ENCODE results near the gene EPHA4.

Gene EPHA4

DNA sequence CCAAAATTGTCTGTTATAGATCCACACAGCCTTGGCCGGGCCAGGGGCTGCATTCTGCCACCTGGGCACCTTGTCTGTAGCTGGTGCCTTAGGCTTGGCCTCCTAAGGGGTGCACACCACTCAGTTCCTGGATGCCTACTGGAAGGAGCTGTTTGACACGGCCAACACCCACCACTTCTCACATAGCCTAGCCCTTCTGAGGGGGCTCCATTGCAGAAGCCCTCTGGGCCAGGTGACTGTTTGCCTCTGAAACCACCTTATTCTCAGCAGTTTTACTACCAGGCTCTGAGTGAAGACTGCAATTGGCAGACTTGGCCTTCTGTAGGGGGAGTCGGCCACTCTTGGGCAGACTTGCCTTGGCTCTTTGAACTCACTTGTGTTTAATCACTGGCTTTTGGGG, 39.5 kb downstream of the EPHA4 start:
- Histone ChIP-seq H3F3A (ENCODE audit: low read depth) (no peaks in the 10 kb centered on the region), H3K36me3 (ENCODE audit: insufficient read depth, low read length) (no peaks in the 10 kb centered on the region), H4K20me1 (ENCODE audit: insufficient read depth, low read length, poor library complexity, severe bottlenecking) (no peaks in the 10 kb centered on the region), H3K4me1 (ENCODE audit: insufficient read depth, low read length, poor library complexity, severe bottlenecking) (peaks cover 42% of the 10 kb centered on the region), H3K9me3 (ENCODE audit: insufficient read depth, low read depth, low read length) (no peaks in the 10 kb centered on the region), H3K79me2 (ENCODE audit: insufficient read depth, low read length) (no peaks in the 10 kb centered on the region), H2AFZ (ENCODE audit: low read length) (no peak overlapping the region), H3K9ac (ENCODE audit: low read depth, low read length, poor library complexity, severe bottlenecking) (no peak overlapping the region), H3K27me3 (ENCODE audit: insufficient read depth, low read length, poor library complexity, severe bottlenecking) (no peaks in the 10 kb centered on the region), H3K9me2 (replicated peaks; ENCODE audit: low read depth, low read length) (no peaks in the 10 kb centered on the region), H3K4me2 (ENCODE audit: low read depth, low read length, poor library complexity, severe bottlenecking) (no peak overlapping the region), H3K4me3 (ENCODE audit: low read length, poor library complexity, severe bottlenecking) (no peak overlapping the region)
- TF ChIP-seq, protein P1, sequence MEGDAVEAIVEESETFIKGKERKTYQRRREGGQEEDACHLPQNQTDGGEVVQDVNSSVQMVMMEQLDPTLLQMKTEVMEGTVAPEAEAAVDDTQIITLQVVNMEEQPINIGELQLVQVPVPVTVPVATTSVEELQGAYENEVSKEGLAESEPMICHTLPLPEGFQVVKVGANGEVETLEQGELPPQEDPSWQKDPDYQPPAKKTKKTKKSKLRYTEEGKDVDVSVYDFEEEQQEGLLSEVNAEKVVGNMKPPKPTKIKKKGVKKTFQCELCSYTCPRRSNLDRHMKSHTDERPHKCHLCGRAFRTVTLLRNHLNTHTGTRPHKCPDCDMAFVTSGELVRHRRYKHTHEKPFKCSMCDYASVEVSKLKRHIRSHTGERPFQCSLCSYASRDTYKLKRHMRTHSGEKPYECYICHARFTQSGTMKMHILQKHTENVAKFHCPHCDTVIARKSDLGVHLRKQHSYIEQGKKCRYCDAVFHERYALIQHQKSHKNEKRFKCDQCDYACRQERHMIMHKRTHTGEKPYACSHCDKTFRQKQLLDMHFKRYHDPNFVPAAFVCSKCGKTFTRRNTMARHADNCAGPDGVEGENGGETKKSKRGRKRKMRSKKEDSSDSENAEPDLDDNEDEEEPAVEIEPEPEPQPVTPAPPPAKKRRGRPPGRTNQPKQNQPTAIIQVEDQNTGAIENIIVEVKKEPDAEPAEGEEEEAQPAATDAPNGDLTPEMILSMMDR (conservative IDR thresholded peaks at IDR 0.05; ENCODE audit: low read length) = no peak
- no peak for TF ChIP-seq EZH2phosphoT487 (IDR thresholded peaks at IDR 0.05; ENCODE audit: borderline replicate concordance)

DNA sequence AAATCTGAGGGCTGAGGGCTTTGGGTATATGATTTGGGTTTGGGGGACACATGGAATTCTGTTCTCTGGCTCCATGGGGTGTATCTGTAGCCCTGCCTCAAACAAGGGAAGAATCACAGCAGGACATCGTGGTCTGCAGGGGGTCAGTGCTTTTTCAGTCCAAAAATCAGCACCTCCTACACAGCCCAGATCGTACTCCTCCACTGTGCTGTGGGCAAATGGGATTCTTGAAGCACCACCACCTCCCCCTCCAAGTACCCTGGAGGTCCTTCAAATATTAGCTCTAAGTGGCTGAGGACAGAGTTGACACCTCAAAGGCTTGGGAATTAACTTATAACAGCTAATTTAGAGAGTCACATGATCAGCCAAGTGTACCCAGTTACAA, 41.5 kb downstream of the EPHA4 start:
- H4K20me1 ChIP-seq (ENCODE audit: insufficient read depth, low read length, poor library complexity, severe bottlenecking) = no peaks in the 10 kb centered on the region
- TF ChIP-seq EZH2phosphoT487 (IDR thresholded peaks at IDR 0.05; ENCODE audit: borderline replicate concordance) = no peak
- TF ChIP-seq, protein P1 (conservative IDR thresholded peaks at IDR 0.05; ENCODE audit: low read length) = no peak
- peak overlapping the region; percentile 56 for H3K9ac ChIP-seq (ENCODE audit: low read depth, low read length, poor library complexity, severe bottlenecking)
- no peaks in the 10 kb centered on the region for H3K79me2 ChIP-seq (ENCODE audit: insufficient read depth, low read length)
- peak overlapping the region; percentile 66; the same call in 1 of the 2 replicates for H2AFZ ChIP-seq (ENCODE audit: low read length)
- H3K4me1 ChIP-seq (ENCODE audit: insufficient read depth, low read length, poor library complexity, severe bottlenecking) = peaks cover 47% of the 10 kb centered on the region
- H3K36me3 ChIP-seq (ENCODE audit: insufficient read depth, low read length) = no peaks in the 10 kb centered on the region
- H3K9me2 ChIP-seq (replicated peaks; ENCODE audit: low read depth, low read length) = no peaks in the 10 kb centered on the region
- H3F3A ChIP-seq (ENCODE audit: low read depth) = no peaks in the 10 kb centered on the region
- H3K27me3 ChIP-seq (ENCODE audit: insufficient read depth, low read length, poor library complexity, severe bottlenecking) = no peaks in the 10 kb centered on the region
- H3K4me2 ChIP-seq (ENCODE audit: low read depth, low read length, poor library complexity, severe bottlenecking) = peak overlapping the region; percentile 61
- H3K9me3 ChIP-seq (ENCODE audit: insufficient read depth, low read depth, low read length) = no peaks in the 10 kb centered on the region
- peak overlapping the region; percentile 45 for H3K4me3 ChIP-seq (ENCODE audit: low read length, poor library complexity, severe bottlenecking)

DNA sequence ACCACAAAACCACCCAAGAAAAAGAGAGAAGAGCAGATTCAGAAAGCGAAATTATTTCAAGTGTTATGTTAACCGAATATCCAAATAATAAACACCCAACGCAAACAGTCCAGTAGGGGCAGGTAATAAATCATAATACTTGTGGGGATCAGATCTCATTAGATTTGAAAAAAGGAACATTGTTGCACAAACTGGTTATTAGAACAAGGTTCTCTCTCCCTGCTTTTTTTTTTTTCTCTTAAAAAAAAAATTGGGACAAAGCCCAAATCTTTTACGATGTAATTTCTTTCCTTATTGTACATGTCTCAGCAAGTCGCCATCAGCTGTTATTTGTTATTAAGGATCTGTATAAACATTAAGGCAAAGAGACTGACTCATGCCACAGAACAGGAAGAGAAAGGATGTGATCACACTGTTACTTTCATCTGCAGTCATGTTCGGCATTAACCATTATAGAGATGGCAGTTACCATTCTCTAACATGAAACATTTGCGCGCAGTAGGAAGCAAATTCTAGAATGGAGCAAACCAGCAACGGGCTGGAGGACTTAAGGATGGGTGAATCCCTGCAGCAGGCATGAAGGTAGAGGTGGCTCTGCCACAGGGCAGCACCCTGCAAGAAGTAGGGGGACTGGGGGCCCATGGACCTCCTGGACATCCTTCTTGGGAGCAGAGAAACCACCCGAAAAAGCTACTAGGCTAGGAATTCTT, 42.0 kb downstream of the EPHA4 start:
- H3K4me1 ChIP-seq (ENCODE audit: insufficient read depth, low read length, poor library complexity, severe bottlenecking) = peaks cover 47% of the 10 kb centered on the region
- TF ChIP-seq, protein P1 (conservative IDR thresholded peaks at IDR 0.05; ENCODE audit: low read length) = no peak
- TF ChIP-seq EZH2phosphoT487 (IDR thresholded peaks at IDR 0.05; ENCODE audit: borderline replicate concordance) = no peak
- H2AFZ ChIP-seq (ENCODE audit: low read length) = peak overlapping the region; percentile 66; the same call in 1 of the 2 replicates
- H3K4me3 ChIP-seq (ENCODE audit: low read length, poor library complexity, severe bottlenecking) = peak overlapping the region; percentile 45
- no peaks in the 10 kb centered on the region for H3F3A ChIP-seq (ENCODE audit: low read depth)
- H3K9me2 ChIP-seq (replicated peaks; ENCODE audit: low read depth, low read length) = no peaks in the 10 kb centered on the region
- no peaks in the 10 kb centered on the region for H3K27me3 ChIP-seq (ENCODE audit: insufficient read depth, low read length, poor library complexity, severe bottlenecking)
- H3K36me3 ChIP-seq (ENCODE audit: insufficient read depth, low read length) = no peaks in the 10 kb centered on the region
- peak overlapping the region; percentile 61 for H3K4me2 ChIP-seq (ENCODE audit: low read depth, low read length, poor library complexity, severe bottlenecking)
- H4K20me1 ChIP-seq (ENCODE audit: insufficient read depth, low read length, poor library complexity, severe bottlenecking) = no peaks in the 10 kb centered on the region
- H3K9me3 ChIP-seq (ENCODE audit: insufficient read depth, low read depth, low read length) = no peaks in the 10 kb centered on the region
- peak overlapping the region; percentile 56 for H3K9ac ChIP-seq (ENCODE audit: low read depth, low read length, poor library complexity, severe bottlenecking)
- no peaks in the 10 kb centered on the region for H3K79me2 ChIP-seq (ENCODE audit: insufficient read depth, low read length)

Measured in Loucy (cell line).